GM10847 (cell line): ENCODE measurements around the gene TMEM81.

Source experiments
- POLR2A ChIP-seq: IDR thresholded peaks from 2 replicates; pipeline ENCODE4 v1.6.1; 2011; ENCODE audit not compliant: insufficient read length; ENCODE audit errors: extremely low read depth

TMEM81 gene

GRCh38 chr1:205041001-205041715 lies 43.1 kb downstream of the TMEM81 start:
- TF ChIP-seq POLR2A = no peak

GRCh38 chr1:205038132-205038786 lies 46.0 kb downstream of the TMEM81 start:
- no peak for TF ChIP-seq POLR2A

- TF ChIP-seq POLR2A = no peak
Measured at GRCh38 chr1:205037539-205037938, 46.7 kb downstream of the TMEM81 start.
